ENCODE data around the gene SLC16A3.

The SLC16A3 gene

DNA sequence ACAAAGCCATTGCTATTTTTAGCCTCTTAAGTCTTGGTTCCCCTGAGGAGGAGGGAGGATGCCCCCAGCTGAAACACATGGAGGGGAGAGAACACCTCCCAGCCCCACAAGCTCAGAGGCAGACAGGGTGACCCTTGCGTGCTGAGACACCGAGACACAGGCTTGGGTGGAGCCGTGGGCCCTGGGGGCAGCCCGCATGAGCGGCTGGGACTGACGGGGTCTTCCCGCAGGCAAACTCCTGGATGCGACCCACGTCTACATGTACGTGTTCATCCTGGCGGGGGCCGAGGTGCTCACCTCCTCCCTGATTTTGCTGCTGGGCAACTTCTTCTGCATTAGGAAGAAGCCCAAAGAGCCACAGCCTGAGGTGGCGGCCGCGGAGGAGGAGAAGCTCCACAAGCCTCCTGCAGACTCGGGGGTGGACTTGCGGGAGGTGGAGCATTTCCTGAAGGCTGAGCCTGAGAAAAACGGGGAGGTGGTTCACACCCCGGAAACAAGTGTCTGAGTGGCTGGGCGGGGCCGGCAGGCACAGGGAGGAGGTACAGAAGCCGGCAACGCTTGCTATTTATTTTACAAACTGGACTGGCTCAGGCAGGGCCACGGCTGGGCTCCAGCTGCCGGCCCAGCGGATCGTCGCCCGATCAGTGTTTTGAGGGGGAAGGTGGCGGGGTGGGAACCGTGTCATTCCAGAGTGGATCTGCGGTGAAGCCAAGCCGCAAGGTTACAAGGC lies 9.8 kb downstream of the SLC16A3 start:
- Histone ChIP-seq H3K9me3 (ENCODE audit: insufficient read depth, low read length) (no peaks in the 10 kb centered on the region), H3K27me3 (ENCODE audit: low read depth, low read length) (peaks cover 16% of the 10 kb centered on the region), H3K4me1 (ENCODE audit: low read length) (peaks cover 12% of the 10 kb centered on the region), H3K36me3 (replicated peaks; ENCODE audit: low read depth, low read length) (peaks cover 3% of the 10 kb centered on the region), H3K9ac (ENCODE audit: low read length) (no peak overlapping the region), H4K20me1 (ENCODE audit: insufficient read depth, low read length) (0 out of 2 replicates have a peak, but pooled peaks cover 4% of the 10 kb centered on the region), H3K4me2 (ENCODE audit: low read length) (no peak overlapping the region), H2AFZ (ENCODE audit: low read depth, low read length) (no peak overlapping the region), H3K79me2 (ENCODE audit: low read length) (no peaks in the 10 kb centered on the region), H3K27ac (ENCODE audit: low read length) (no peak overlapping the region), H3K4me3 (ENCODE audit: low read length) (no peak overlapping the region)
- no peak for TF ChIP-seq EZH2phosphoT487 (IDR thresholded peaks at IDR 0.05; ENCODE audit: low read depth)
- TF ChIP-seq, protein P1, sequence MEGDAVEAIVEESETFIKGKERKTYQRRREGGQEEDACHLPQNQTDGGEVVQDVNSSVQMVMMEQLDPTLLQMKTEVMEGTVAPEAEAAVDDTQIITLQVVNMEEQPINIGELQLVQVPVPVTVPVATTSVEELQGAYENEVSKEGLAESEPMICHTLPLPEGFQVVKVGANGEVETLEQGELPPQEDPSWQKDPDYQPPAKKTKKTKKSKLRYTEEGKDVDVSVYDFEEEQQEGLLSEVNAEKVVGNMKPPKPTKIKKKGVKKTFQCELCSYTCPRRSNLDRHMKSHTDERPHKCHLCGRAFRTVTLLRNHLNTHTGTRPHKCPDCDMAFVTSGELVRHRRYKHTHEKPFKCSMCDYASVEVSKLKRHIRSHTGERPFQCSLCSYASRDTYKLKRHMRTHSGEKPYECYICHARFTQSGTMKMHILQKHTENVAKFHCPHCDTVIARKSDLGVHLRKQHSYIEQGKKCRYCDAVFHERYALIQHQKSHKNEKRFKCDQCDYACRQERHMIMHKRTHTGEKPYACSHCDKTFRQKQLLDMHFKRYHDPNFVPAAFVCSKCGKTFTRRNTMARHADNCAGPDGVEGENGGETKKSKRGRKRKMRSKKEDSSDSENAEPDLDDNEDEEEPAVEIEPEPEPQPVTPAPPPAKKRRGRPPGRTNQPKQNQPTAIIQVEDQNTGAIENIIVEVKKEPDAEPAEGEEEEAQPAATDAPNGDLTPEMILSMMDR (IDR thresholded peaks at IDR 0.05; ENCODE audit: low read depth, low read length) = no peak

DNA sequence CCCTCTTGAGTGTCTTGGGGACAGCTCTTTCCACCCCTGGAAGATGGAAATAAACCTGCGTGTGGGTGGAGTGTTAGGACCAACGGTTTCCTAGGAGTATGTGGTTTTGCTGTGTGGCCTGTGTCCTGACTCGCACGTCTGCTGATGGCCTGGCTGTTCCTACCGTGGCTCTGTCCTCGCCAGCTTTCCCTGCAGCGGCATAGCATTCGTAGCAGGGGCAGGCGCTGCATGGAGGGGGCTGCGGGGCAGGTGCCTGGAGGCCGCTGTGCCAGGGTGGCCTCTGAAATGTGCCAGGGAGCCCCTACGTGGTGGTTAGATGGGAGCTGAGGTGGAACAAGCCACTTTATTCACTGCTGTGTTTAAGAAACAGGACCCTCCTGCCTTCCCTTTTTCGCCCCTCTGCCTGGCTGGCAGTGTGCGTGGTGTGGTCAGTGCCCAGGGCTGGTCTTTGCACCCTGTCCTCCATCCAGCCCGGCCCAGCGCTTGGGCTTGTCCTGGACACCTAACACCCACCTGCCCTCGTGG lies 10.6 kb downstream of the SLC16A3 start:
- Histone ChIP-seq H3K36me3 (replicated peaks; ENCODE audit: low read depth, low read length) (peaks cover 10% of the 10 kb centered on the region), H3K79me2 (ENCODE audit: low read length) (no peaks in the 10 kb centered on the region), H3K9ac (ENCODE audit: low read length) (no peak overlapping the region), H3K4me3 (ENCODE audit: low read length) (no peak overlapping the region), H2AFZ (ENCODE audit: low read depth, low read length) (no peak overlapping the region), H4K20me1 (ENCODE audit: insufficient read depth, low read length) (0 out of 2 replicates have a peak, but pooled peaks cover 8% of the 10 kb centered on the region), H3K4me1 (ENCODE audit: low read length) (peaks cover 12% of the 10 kb centered on the region), H3K4me2 (ENCODE audit: low read length) (no peak overlapping the region), H3K27me3 (ENCODE audit: low read depth, low read length) (peaks cover 10% of the 10 kb centered on the region), H3K27ac (ENCODE audit: low read length) (no peak overlapping the region), H3K9me3 (ENCODE audit: insufficient read depth, low read length) (no peaks in the 10 kb centered on the region)
- TF ChIP-seq, protein P1 (IDR thresholded peaks at IDR 0.05; ENCODE audit: low read depth, low read length) = no peak
- TF ChIP-seq EZH2phosphoT487 (IDR thresholded peaks at IDR 0.05; ENCODE audit: low read depth) = no peak

DNA sequence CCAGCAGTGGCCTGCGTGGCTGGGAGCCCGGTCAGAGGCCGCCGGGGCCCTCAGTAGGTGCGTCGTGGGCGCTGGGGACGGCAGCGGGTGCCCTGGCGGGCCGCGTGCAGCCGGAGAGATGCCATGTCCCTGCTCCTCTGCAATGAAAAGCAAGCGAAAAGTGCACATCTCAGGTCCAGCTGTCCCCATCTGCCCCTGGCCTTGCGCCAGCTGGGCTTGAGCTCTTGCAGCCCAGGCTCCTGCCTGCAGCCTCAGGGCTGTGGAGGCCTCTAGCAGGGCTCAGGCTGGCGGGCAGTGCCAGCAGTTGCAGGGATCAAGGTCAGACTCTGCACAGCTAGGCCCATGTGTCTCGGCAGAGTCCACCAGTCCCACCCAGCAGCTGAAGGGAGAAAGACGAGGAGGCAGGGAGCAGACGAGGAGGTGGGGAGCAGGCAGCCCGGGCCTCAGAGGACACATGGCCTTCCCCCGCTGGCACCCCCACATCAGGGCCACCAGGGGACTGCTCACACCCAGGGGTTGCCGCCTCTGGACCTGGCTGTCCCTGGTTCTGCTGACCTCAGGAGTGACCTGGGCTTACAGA lies 11.2 kb downstream of the SLC16A3 start:
- H3K4me3 ChIP-seq (ENCODE audit: low read length) = no peak overlapping the region
- peaks cover 5% of the 10 kb centered on the region for H3K27me3 ChIP-seq (ENCODE audit: low read depth, low read length)
- 0 out of 2 replicates have a peak, but pooled peaks cover 8% of the 10 kb centered on the region for H4K20me1 ChIP-seq (ENCODE audit: insufficient read depth, low read length)
- H3K9ac ChIP-seq (ENCODE audit: low read length) = no peak overlapping the region
- H3K9me3 ChIP-seq (ENCODE audit: insufficient read depth, low read length) = no peaks in the 10 kb centered on the region
- no peak overlapping the region for H2AFZ ChIP-seq (ENCODE audit: low read depth, low read length)
- no peak overlapping the region for H3K4me2 ChIP-seq (ENCODE audit: low read length)
- H3K79me2 ChIP-seq (ENCODE audit: low read length) = no peaks in the 10 kb centered on the region
- H3K27ac ChIP-seq (ENCODE audit: low read length) = no peak overlapping the region
- peaks cover 12% of the 10 kb centered on the region for H3K4me1 ChIP-seq (ENCODE audit: low read length)
- TF ChIP-seq, protein P1 (IDR thresholded peaks at IDR 0.05; ENCODE audit: low read depth, low read length) = no peak
- TF ChIP-seq EZH2phosphoT487 (IDR thresholded peaks at IDR 0.05; ENCODE audit: low read depth) = no peak
- H3K36me3 ChIP-seq (replicated peaks; ENCODE audit: low read depth, low read length) = peaks cover 16% of the 10 kb centered on the region

DNA sequence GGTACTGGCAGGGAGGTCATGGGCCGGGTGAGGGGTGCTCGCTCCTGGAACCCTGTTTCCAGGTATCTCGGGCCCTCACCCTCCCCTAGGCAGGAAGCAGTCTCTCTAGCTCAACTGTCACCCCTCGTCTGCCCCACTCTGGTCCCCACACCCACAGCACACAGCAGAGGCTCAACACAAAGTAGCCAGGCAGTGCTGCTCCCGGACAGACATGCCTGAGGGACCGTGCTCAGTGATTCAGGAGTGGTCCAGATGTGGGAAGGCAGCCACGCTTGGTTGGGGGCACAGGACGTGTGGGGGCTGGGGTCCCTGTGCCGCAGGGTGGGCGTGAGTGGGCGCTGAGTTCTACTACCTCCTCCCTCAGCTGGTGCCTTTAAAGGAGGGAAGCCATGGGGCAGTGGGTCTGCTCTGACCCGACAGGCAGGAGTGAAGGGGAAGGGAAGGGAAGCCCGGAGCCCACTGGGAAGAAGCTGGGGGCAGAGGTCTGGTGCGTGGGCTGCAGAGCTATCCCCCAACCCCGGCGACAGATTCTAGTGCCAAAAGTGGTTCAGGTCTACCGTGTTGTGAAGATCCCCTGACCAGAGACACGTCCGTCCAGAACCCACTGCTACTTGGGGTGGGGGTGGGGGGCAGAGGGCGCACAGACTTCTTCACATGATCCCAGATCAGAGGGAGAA lies 11.8 kb downstream of the SLC16A3 start:
- no peak overlapping the region for H3K9ac ChIP-seq (ENCODE audit: low read length)
- no peaks in the 10 kb centered on the region for H3K79me2 ChIP-seq (ENCODE audit: low read length)
- H3K36me3 ChIP-seq (replicated peaks; ENCODE audit: low read depth, low read length) = peaks cover 20% of the 10 kb centered on the region

More for the DNA sequence above, 11.8 kb downstream of the SLC16A3 start:
- 0 out of 2 replicates have a peak, but pooled peaks cover 8% of the 10 kb centered on the region for H4K20me1 ChIP-seq (ENCODE audit: insufficient read depth, low read length)
- no peak overlapping the region for H3K27ac ChIP-seq (ENCODE audit: low read length)
- H3K4me1 ChIP-seq (ENCODE audit: low read length) = peaks cover 12% of the 10 kb centered on the region
- H2AFZ ChIP-seq (ENCODE audit: low read depth, low read length) = no peak overlapping the region
- no peak for TF ChIP-seq EZH2phosphoT487 (IDR thresholded peaks at IDR 0.05; ENCODE audit: low read depth)
- TF ChIP-seq, protein P1 (IDR thresholded peaks at IDR 0.05; ENCODE audit: low read depth, low read length) = no peak
- peaks cover 2% of the 10 kb centered on the region for H3K27me3 ChIP-seq (ENCODE audit: low read depth, low read length)
- H3K4me3 ChIP-seq (ENCODE audit: low read length) = no peak overlapping the region
- no peak overlapping the region for H3K4me2 ChIP-seq (ENCODE audit: low read length)
- H3K9me3 ChIP-seq (ENCODE audit: insufficient read depth, low read length) = no peaks in the 10 kb centered on the region

Measured in OCI-LY3 (cell line).